HEK293 (cell line): ENCODE data around the gene STK32C.

Experiments
- CTCF ChIA-PET: fragments of 350-600 bp; formaldehyde crosslinking; extraction: SDS; loops from one replicate; lab custom pipeline; 2021; ENCODE audit warnings: antibody characterized with exemption; lab: Yijun Ruan, JAX
- POLR2A ChIA-PET: fragments of 300-600 bp; formaldehyde crosslinking; extraction: SDS; loops from one replicate; lab custom pipeline; 2020; ENCODE audit warnings: antibody characterized with exemption, inconsistent platforms; lab: Yijun Ruan, JAX
- H3K27ac ChIP-seq: fragments of 200-500 bp; sonication (Bioruptor generic); 2 replicates; pipeline ENCODE4 v1.5.1; 2014; ENCODE audit warnings: low read depth, low read length, control low read depth, inconsistent platforms; ENCODE audit errors: extremely low read depth
- H3K36me3 ChIP-seq, 2 experiments: fragments of 200-500 bp in 1 of 2; sonication (Bioruptor generic) in 1 of 2; 1 replicate in 1 of 2; 2 replicates in 1 of 2; pipeline ENCODE4 v1.5.1; 2014 to 2017; ENCODE audit warnings: inconsistent platforms in 2 of 2, low read length in 2 of 2; ENCODE audit not compliant: control insufficient read depth in 2 of 2, insufficient read depth in 1 of 2
- H3K4me1 ChIP-seq: fragments of 200-500 bp; sonication (Bioruptor generic); 2 replicates; pipeline ENCODE4 v1.5.1; 2014; ENCODE audit warnings: mild to moderate bottlenecking, low read length, inconsistent platforms; ENCODE audit not compliant: control insufficient read depth, insufficient read depth
- H3K4me3 ChIP-seq: 2 replicates; pipeline ENCODE4 v1.5.1; 2011; ENCODE audit warnings: low read depth, mild to moderate bottlenecking, control low read depth, low read length, moderate library complexity
- H3K9me3 ChIP-seq: fragments of 200-500 bp; sonication (Bioruptor generic); 2 replicates; pipeline ENCODE4 v1.5.1; 2014; ENCODE audit warnings: low read depth, low read length, inconsistent platforms; ENCODE audit not compliant: control insufficient read depth, insufficient read depth
- ATF2 ChIP-seq: fragments of 450-650 bp; formaldehyde crosslinking; IDR thresholded peaks from 2 replicates; pipeline ENCODE4 v1.5.1; 2016; ENCODE audit warnings: missing biosample characterization, missing genetic modification characterization, low read depth
- GLI2 ChIP-seq: fragments of 450-650 bp; formaldehyde crosslinking; IDR thresholded peaks from 2 replicates; pipeline ENCODE4; 2017; ENCODE audit warnings: missing biosample characterization, missing genetic modification characterization, low read depth, borderline replicate concordance
- PRDM2 ChIP-seq: fragments of 450-650 bp; formaldehyde crosslinking; IDR thresholded peaks from 2 replicates; pipeline ENCODE4 v1.5.1; 2016; ENCODE audit warnings: missing biosample characterization, missing genetic modification characterization, borderline replicate concordance
- TRIM28 ChIP-seq: IDR thresholded peaks from 2 replicates; pipeline ENCODE4 v1.6.1; 2011; ENCODE audit warnings: low read length, control low read depth, borderline replicate concordance
- WT1 ChIP-seq: fragments of 450-650 bp; formaldehyde crosslinking; IDR thresholded peaks from 2 replicates; pipeline ENCODE4 v1.5.1; 2016; ENCODE audit warnings: missing biosample characterization, missing genetic modification characterization
- ZBTB17 ChIP-seq: fragments of 450-650 bp; formaldehyde crosslinking; IDR thresholded peaks from 2 replicates; pipeline ENCODE4 v1.5.1; 2016; ENCODE audit warnings: missing biosample characterization, missing genetic modification characterization
- ZBTB8A ChIP-seq: fragments of 450-650 bp; formaldehyde crosslinking; IDR thresholded peaks from 2 replicates; pipeline ENCODE4 v1.5.1; 2016; ENCODE audit warnings: missing biosample characterization, missing genetic modification characterization
- ZIC2 ChIP-seq: fragments of 450-650 bp; formaldehyde crosslinking; IDR thresholded peaks from 2 replicates; pipeline ENCODE4 v1.5.1; 2016; ENCODE audit warnings: missing biosample characterization, missing genetic modification characterization
- ZNF18 ChIP-seq: fragments of 450-650 bp; formaldehyde crosslinking; IDR thresholded peaks from 2 replicates; pipeline ENCODE4 v1.5.1; 2016; ENCODE audit warnings: missing biosample characterization, missing genetic modification characterization
- ZNF211 ChIP-seq: fragments of 450-650 bp; formaldehyde crosslinking; IDR thresholded peaks from 2 replicates; pipeline ENCODE4 v1.5.1; 2016; ENCODE audit warnings: low read depth, missing biosample characterization, missing genetic modification characterization
- ZNF311 ChIP-seq: fragments of 450-650 bp; formaldehyde crosslinking; IDR thresholded peaks from 2 replicates; pipeline ENCODE4 v1.5.1; 2017; ENCODE audit warnings: missing biosample characterization, missing genetic modification characterization, borderline replicate concordance
- ZNF324 ChIP-seq: fragments of 450-650 bp; formaldehyde crosslinking; IDR thresholded peaks from 2 replicates; pipeline ENCODE4 v1.5.1; 2016; ENCODE audit warnings: missing biosample characterization, missing genetic modification characterization
- ZNF341 ChIP-seq: fragments of 450-650 bp; formaldehyde crosslinking; IDR thresholded peaks from 2 replicates; pipeline ENCODE4; 2016; ENCODE audit warnings: low read depth, missing biosample characterization, missing genetic modification characterization
- ZNF354C ChIP-seq: fragments of 450-650 bp; formaldehyde crosslinking; IDR thresholded peaks from 2 replicates; pipeline ENCODE4 v1.5.1; 2016; ENCODE audit warnings: missing biosample characterization, missing genetic modification characterization, low read depth, borderline replicate concordance
- ZNF366 ChIP-seq: fragments of 450-650 bp; formaldehyde crosslinking; conservative IDR thresholded peaks from 2 replicates; pipeline ENCODE4 v1.5.1; 2016; ENCODE audit warnings: missing biosample characterization, missing genetic modification characterization
- ZNF398 ChIP-seq: fragments of 450-650 bp; formaldehyde crosslinking; IDR thresholded peaks from 2 replicates; pipeline ENCODE4 v1.5.1; 2017; ENCODE audit warnings: missing biosample characterization, missing genetic modification characterization
- ZNF837 ChIP-seq: fragments of 450-650 bp; formaldehyde crosslinking; IDR thresholded peaks from 2 replicates; pipeline ENCODE4 v1.5.1; 2016; ENCODE audit warnings: missing biosample characterization, missing genetic modification characterization
- TF ChIP-seq, protein P1 (sequence below): IDR thresholded peaks from 2 replicates; pipeline ENCODE4 v1.6.1; 2011; ENCODE audit warnings: mild to moderate bottlenecking, low read depth, low read length, borderline replicate concordance
- TF ChIP-seq, protein P2 (sequence below): fragments of 450-650 bp; formaldehyde crosslinking; IDR thresholded peaks from 2 replicates; pipeline ENCODE4 v1.5.1; 2017; ENCODE audit warnings: missing biosample characterization, missing genetic modification characterization
- TF ChIP-seq, protein P3 (sequence below): fragments of 450-650 bp; formaldehyde crosslinking; IDR thresholded peaks from 2 replicates; pipeline ENCODE4 v1.5.1; 2016; ENCODE audit warnings: missing biosample characterization, missing genetic modification characterization

Gene STK32C

DNA sequence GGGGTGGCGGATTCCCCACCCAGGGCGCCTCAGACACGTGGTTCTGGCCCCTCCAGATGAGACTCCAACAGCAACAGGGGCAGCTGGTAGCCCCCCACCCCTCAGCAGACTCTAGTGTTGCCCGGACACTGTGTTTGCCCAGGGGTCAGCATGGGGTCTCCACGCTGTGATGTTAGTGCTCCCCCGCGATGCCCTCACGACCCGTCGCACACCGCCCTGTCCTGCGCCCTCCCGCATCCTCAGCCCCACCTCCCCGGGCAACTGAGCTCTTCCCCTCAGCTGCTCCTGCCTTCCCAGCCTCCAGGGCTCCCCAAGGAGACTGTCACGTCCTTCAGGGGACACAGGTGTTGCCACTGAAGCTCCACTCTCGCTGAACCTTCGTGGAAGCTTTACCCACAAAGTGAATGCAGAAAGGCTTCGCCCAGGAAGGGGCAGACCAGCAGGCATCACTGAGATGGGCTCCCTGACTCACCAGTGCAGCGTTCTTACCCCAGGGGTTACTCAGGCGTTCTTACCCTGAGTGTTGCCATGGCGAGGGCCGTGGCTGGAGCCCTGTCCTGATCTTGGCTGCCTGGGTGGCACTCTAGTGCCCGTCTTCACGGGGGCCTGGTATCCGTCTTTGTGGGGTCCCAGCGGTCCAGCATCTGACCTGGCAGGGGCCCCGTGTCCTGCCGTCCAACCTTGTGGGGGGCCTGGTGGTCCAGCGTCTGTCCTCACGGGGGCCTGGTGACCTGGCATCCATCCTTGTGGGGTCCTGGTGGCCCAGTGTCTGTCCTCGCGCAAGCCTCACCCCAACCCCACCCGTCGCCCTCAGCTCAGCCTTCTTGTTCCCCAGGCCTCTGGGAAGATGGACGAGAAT lies 106.4 kb downstream of the STK32C start:
- ChIA-PET CTCF (no interaction called here), POLR2A (no interaction called here)
- H3K9me3 ChIP-seq: no peaks in the 10 kb centered on the region
- no peaks in the 10 kb centered on the region for H3K4me1 ChIP-seq
- H3K27ac ChIP-seq: no peak overlapping the region
- TF ChIP-seq ZNF311 (no peak), ZNF366 (no peak), ZNF324 (tag by site-specific recombination) (no peak), ZBTB8A (tag by site-specific recombination) (no peak), ZNF211 (tag by site-specific recombination) (no peak), GLI2 (no peak), WT1 (tag by site-specific recombination) (no peak), ZNF341 (tag by site-specific recombination) (no peak), ZNF18 (no peak), TRIM28 (no peak), PRDM2 (no peak), ZNF398 (tag by site-specific recombination) (no peak), ZNF837 (tag by site-specific recombination) (no peak), ZBTB17 (tag by site-specific recombination) (no peak), ZNF354C (no peak), ATF2 (tag by site-specific recombination) (no peak), ZIC2 (tag by site-specific recombination) (no peak)
- TF ChIP-seq, protein P1, sequence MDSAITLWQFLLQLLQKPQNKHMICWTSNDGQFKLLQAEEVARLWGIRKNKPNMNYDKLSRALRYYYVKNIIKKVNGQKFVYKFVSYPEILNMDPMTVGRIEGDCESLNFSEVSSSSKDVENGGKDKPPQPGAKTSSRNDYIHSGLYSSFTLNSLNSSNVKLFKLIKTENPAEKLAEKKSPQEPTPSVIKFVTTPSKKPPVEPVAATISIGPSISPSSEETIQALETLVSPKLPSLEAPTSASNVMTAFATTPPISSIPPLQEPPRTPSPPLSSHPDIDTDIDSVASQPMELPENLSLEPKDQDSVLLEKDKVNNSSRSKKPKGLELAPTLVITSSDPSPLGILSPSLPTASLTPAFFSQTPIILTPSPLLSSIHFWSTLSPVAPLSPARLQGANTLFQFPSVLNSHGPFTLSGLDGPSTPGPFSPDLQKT: no peak
- TF ChIP-seq, protein P2, sequence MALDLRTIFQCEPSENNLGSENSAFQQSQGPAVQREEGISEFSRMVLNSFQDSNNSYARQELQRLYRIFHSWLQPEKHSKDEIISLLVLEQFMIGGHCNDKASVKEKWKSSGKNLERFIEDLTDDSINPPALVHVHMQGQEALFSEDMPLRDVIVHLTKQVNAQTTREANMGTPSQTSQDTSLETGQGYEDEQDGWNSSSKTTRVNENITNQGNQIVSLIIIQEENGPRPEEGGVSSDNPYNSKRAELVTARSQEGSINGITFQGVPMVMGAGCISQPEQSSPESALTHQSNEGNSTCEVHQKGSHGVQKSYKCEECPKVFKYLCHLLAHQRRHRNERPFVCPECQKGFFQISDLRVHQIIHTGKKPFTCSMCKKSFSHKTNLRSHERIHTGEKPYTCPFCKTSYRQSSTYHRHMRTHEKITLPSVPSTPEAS (tag by site-specific recombination): no peak
- TF ChIP-seq, protein P3, sequence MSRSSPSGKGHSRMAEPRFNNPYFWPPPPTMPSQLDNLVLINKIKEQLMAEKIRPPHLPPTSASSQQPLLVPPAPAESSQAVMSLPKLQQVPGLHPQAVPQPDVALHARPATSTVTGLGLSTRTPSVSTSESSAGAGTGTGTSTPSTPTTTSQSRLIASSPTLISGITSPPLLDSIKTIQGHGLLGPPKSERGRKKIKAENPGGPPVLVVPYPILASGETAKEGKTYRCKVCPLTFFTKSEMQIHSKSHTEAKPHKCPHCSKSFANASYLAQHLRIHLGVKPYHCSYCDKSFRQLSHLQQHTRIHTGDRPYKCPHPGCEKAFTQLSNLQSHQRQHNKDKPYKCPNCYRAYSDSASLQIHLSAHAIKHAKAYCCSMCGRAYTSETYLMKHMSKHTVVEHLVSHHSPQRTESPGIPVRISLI (tag by site-specific recombination): no peak
- no peak overlapping the region for H3K4me3 ChIP-seq
- H3K36me3 ChIP-seq: no peaks in the 10 kb centered on the region
